H9 (cell line): Measurements from ENCODE around the gene NUP107. TPM values are rescaled to one million over a fixed set of nuclear protein-coding genes. Genes with fewer than 3 reads are reported as not detected.

Experiments
- DNase-seq: peaks from one replicate; pipeline ENCODE4 v3.0.0-alpha.2; 2017
- H2AFZ ChIP-seq: one replicate; pipeline ENCODE4 v1.6.1; 2013; ENCODE audit warnings: mild to moderate bottlenecking, low read length, control low read depth, moderate library complexity
- H2AK5ac ChIP-seq: 2 replicates; pipeline ENCODE4 v1.6.1; 2013; ENCODE audit warnings: low read length, control low read depth, mixed read lengths; ENCODE audit not compliant: insufficient read length
- H2BK120ac ChIP-seq: one replicate; pipeline ENCODE4 v1.6.1; 2013; ENCODE audit warnings: low read depth, mild to moderate bottlenecking, low read length, control low read depth, inconsistent platforms; ENCODE audit not compliant: poor library complexity, severe bottlenecking
- H2BK12ac ChIP-seq: 2 replicates; pipeline ENCODE4 v1.6.1; 2013; ENCODE audit warnings: low read length, control low read depth, mixed read lengths, low read depth; ENCODE audit not compliant: insufficient read length
- H2BK15ac ChIP-seq: 2 replicates; pipeline ENCODE4 v1.6.1; 2013; ENCODE audit warnings: low read depth, low read length, control low read depth
- H2BK20ac ChIP-seq: one replicate; pipeline ENCODE4 v1.6.1; 2013; ENCODE audit warnings: low read depth, mild to moderate bottlenecking, low read length, control low read depth, inconsistent platforms; ENCODE audit not compliant: poor library complexity, severe bottlenecking
- H2BK5ac ChIP-seq: 2 replicates; pipeline ENCODE4 v1.6.1; 2013; ENCODE audit warnings: low read length, control low read depth, mixed read lengths; ENCODE audit not compliant: insufficient read length
- H3K14ac ChIP-seq: 2 replicates; pipeline ENCODE4 v1.6.1; 2013; ENCODE audit warnings: low read length, control low read depth; ENCODE audit not compliant: insufficient read depth
- H3K18ac ChIP-seq: 2 replicates; pipeline ENCODE4 v1.6.1; 2013; ENCODE audit warnings: low read depth, mild to moderate bottlenecking, mixed read lengths, low read length, control low read depth; ENCODE audit not compliant: insufficient read length
- H3K23ac ChIP-seq: 2 replicates; pipeline ENCODE4 v1.6.1; 2013; ENCODE audit warnings: low read length, control low read depth, mixed read lengths, low read depth; ENCODE audit not compliant: insufficient read length
- H3K23me2 ChIP-seq: 2 replicates; pipeline ENCODE4 v1.6.1; 2013; ENCODE audit warnings: low read depth, mild to moderate bottlenecking, mixed read lengths, low read length, control low read depth; ENCODE audit not compliant: insufficient read length, poor library complexity, severe bottlenecking
- H3K27ac ChIP-seq: 2 replicates; pipeline ENCODE4 v1.5.1; 2013; ENCODE audit warnings: low read length, control low read depth, mixed read lengths, low read depth; ENCODE audit not compliant: insufficient read length
- H3K27me3 ChIP-seq: 2 replicates; pipeline ENCODE4 v1.6.1; 2013; ENCODE audit warnings: low read length, control low read depth, inconsistent platforms; ENCODE audit not compliant: insufficient read depth
- H3K4ac ChIP-seq: 2 replicates; pipeline ENCODE4 v1.6.1; 2013; ENCODE audit warnings: low read depth, mild to moderate bottlenecking, control low read depth, inconsistent platforms, low read length, moderate library complexity
- H3K4me1 ChIP-seq: 2 replicates; pipeline ENCODE4 v1.6.1; 2013; ENCODE audit warnings: low read length, control low read depth, inconsistent platforms; ENCODE audit not compliant: insufficient read depth
- H3K4me2 ChIP-seq: 2 replicates; pipeline ENCODE4 v1.6.1; 2013; ENCODE audit warnings: low read length, control low read depth, mixed read lengths; ENCODE audit not compliant: insufficient read length, insufficient read depth
- H3K56ac ChIP-seq: 2 replicates; pipeline ENCODE4 v1.6.1; 2013; ENCODE audit warnings: low read depth, mild to moderate bottlenecking, mixed read lengths, low read length, control low read depth; ENCODE audit not compliant: insufficient read length
- H3K79me1 ChIP-seq: 2 replicates; pipeline ENCODE4 v1.6.1; 2013; ENCODE audit warnings: low read depth, mild to moderate bottlenecking, moderate library complexity, low read length, control low read depth, inconsistent platforms; ENCODE audit not compliant: insufficient read depth, poor library complexity, severe bottlenecking
- H3K79me2 ChIP-seq: 2 replicates; pipeline ENCODE4 v1.6.1; 2013; ENCODE audit warnings: low read length, control low read depth, inconsistent platforms; ENCODE audit not compliant: insufficient read depth
- H3K9ac ChIP-seq: 2 replicates; pipeline ENCODE4 v1.6.1; 2013; ENCODE audit warnings: low read length, control low read depth, mixed read lengths; ENCODE audit not compliant: insufficient read length; ENCODE audit errors: extremely low read depth
- H3K9me3 ChIP-seq: one replicate; pipeline ENCODE4 v1.6.1; 2013; ENCODE audit warnings: low read depth, low read length, inconsistent platforms; ENCODE audit not compliant: control insufficient read depth
- H3T11ph ChIP-seq: one replicate; pipeline ENCODE4 v1.6.1; 2013; ENCODE audit warnings: mild to moderate bottlenecking, low read length, control low read depth, inconsistent platforms
- H4K20me1 ChIP-seq: one replicate; pipeline ENCODE4 v1.6.1; 2013; ENCODE audit not compliant: control insufficient read depth, insufficient read length, insufficient read depth
- H4K5ac ChIP-seq: 2 replicates; pipeline ENCODE4 v1.6.1; 2013; ENCODE audit warnings: low read depth, mild to moderate bottlenecking, mixed read lengths, low read length, control low read depth; ENCODE audit not compliant: insufficient read length
- H4K8ac ChIP-seq: replicated peaks from 2 replicates; pipeline ENCODE4 v1.6.1; 2013; ENCODE audit warnings: low read length, control low read depth, mixed read lengths, low read depth; ENCODE audit not compliant: insufficient read length
- H4K91ac ChIP-seq: 2 replicates; pipeline ENCODE4 v1.6.1; 2013; ENCODE audit warnings: low read depth, mild to moderate bottlenecking, moderate library complexity, mixed read lengths, low read length, control low read depth; ENCODE audit not compliant: insufficient read length
- H3K27ac Mint-ChIP-seq, 3 experiments: 2 replicates in 2 of 3; 3 replicates in 1 of 3; pipeline ENCODE4 v1.8.0; 2020 to 2021; ENCODE audit warnings: mixed read lengths in 3 of 3, mild to moderate bottlenecking in 1 of 3, moderate library complexity in 1 of 3
- H3K27me3 Mint-ChIP-seq: 2 replicates; pipeline ENCODE4 v1.8.0; 2021; ENCODE audit warnings: low read depth, mild to moderate bottlenecking, moderate library complexity, mixed read lengths
- H3K36me3 Mint-ChIP-seq, 3 experiments: 2 replicates in 2 of 3; 3 replicates in 1 of 3; pipeline ENCODE4 v1.8.0; 2020 to 2021; ENCODE audit warnings: low read depth in 3 of 3, mixed read lengths in 3 of 3; ENCODE audit not compliant: insufficient read depth in 1 of 3
- H3K4me1 Mint-ChIP-seq, 2 experiments: 2 replicates each; pipeline ENCODE4 v1.8.0; 2020; ENCODE audit warnings: mixed read lengths in 2 of 2
- H3K4me3 Mint-ChIP-seq, 2 experiments: 2 replicates in 1 of 2; 3 replicates in 1 of 2; pipeline ENCODE4 v1.8.0; 2020 to 2021; ENCODE audit warnings: mild to moderate bottlenecking in 2 of 2, mixed read lengths in 2 of 2, moderate library complexity in 1 of 2
- H3K9me3 Mint-ChIP-seq, 2 experiments: 2 replicates in 1 of 2; 3 replicates in 1 of 2; pipeline ENCODE4 v1.8.0; 2020; ENCODE audit warnings: mild to moderate bottlenecking in 2 of 2, mixed read lengths in 2 of 2, moderate library complexity in 1 of 2
- WGBS: extraction: QIAGEN DNeasy Blood & Tissue Kit; methylation state at CpG from one replicate; pipeline ENCODE4 v1.1.7; 2013; ENCODE audit warnings: missing lambda C conversion rate, low lambda C conversion rate, mixed read lengths; ENCODE audit not compliant: insufficient read length; ENCODE audit errors: extremely low coverage; 5-methylcytosine and 5-hydroxymethylcytosine counted together
- total RNA-seq: library from RNA; stranded (reverse); gene quantifications from 2 replicates; pipeline ENCODE4 v1.2.1, GENCODE V29; 2021
- TF ChIP-seq, protein P1 (sequence below): fragments of 200-600 bp; sonication (generic); conservative IDR thresholded peaks from 3 replicates; pipeline ENCODE4 v1.8.0; 2021; ENCODE audit warnings: antibody characterized with exemption, mild to moderate bottlenecking

The NUP107 gene
- total RNA-seq, 1 experiment from 2014 or later, result 147 TPM

DNA sequence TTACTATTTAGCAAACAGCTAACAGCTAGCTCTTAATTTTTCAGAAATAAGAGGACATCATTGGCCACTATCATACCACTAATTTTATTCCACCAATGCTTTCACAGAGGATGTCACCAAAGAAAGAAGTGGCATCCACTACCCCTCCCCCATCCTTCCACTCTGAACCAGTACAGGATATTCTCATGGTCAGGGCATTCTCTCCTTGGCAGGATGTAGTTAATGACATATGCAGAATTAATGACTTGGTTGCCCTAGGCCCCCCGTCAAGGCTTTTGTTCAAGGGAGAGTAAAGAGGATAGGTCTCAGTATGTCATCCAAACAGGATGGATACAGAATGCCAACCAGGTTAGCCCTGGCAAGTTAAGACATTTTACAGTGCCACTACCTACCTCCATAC lies 18.9 kb upstream of the NUP107 start:
- Mint-ChIP-seq H3K9me3 (no peaks in the 10 kb centered on the region), H3K4me1 (peaks cover 6 to 13% of the 10 kb centered on the region in 2 experiments; a peak in 3 of 4 replicates), H3K4me3 (no peak overlapping the region), H3K27me3 (no peaks in the 10 kb centered on the region), H3K36me3 (no peaks in the 10 kb centered on the region), H3K27ac (no peak overlapping the region)
- Histone ChIP-seq H4K91ac (no peak overlapping the region), H2AFZ (no peak overlapping the region), H3K4me2 (no peak overlapping the region), H3K4ac (no peak overlapping the region), H2BK20ac (no peak overlapping the region), H3K23me2 (no peaks in the 10 kb centered on the region), H2BK120ac (no peak overlapping the region), H3K56ac (no peak overlapping the region), H2BK5ac (no peak overlapping the region), H4K5ac (no peak overlapping the region), H3K9ac (no peak overlapping the region), H3K79me1 (no peaks in the 10 kb centered on the region), H3K27ac (no peak overlapping the region), H4K8ac (no peak overlapping the region), H4K20me1 (no peaks in the 10 kb centered on the region), H3T11ph (no peak overlapping the region), H3K14ac (no peak overlapping the region), H2AK5ac (no peak overlapping the region), H3K23ac (no peak overlapping the region), H2BK15ac (no peak overlapping the region), H3K79me2 (no peaks in the 10 kb centered on the region), H3K9me3 (no peaks in the 10 kb centered on the region), H3K27me3 (no peaks in the 10 kb centered on the region), H2BK12ac (no peak overlapping the region), H3K4me1 (no peaks in the 10 kb centered on the region; the same call in 1 of the 2 replicates), H3K18ac (no peak overlapping the region)
- peak; percentile 37 for DNase-seq
- WGBS, result no CpG with 5 or more reads among the region's 1 CpG
- TF ChIP-seq, protein P1, sequence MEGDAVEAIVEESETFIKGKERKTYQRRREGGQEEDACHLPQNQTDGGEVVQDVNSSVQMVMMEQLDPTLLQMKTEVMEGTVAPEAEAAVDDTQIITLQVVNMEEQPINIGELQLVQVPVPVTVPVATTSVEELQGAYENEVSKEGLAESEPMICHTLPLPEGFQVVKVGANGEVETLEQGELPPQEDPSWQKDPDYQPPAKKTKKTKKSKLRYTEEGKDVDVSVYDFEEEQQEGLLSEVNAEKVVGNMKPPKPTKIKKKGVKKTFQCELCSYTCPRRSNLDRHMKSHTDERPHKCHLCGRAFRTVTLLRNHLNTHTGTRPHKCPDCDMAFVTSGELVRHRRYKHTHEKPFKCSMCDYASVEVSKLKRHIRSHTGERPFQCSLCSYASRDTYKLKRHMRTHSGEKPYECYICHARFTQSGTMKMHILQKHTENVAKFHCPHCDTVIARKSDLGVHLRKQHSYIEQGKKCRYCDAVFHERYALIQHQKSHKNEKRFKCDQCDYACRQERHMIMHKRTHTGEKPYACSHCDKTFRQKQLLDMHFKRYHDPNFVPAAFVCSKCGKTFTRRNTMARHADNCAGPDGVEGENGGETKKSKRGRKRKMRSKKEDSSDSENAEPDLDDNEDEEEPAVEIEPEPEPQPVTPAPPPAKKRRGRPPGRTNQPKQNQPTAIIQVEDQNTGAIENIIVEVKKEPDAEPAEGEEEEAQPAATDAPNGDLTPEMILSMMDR, result no peak
